C4-2B (cell line): ENCODE data around the gene TCF4.

Experiments used
- H3K27ac ChIP-seq: fragments of 450-650 bp; 2 replicates; pipeline ENCODE4 v1.5.1; 2017
- CTCF ChIP-seq: fragments of 450-650 bp; conservative IDR thresholded peaks from 2 replicates; pipeline ENCODE4 v1.5.1; 2017; ENCODE audit warnings: mild to moderate bottlenecking
- ZFX ChIP-seq: fragments of 450-650 bp; IDR thresholded peaks from 2 replicates; pipeline ENCODE4 v1.6.1; 2017

The TCF4 gene

GRCh38 chr18:55300936-55301531 lies 287.0 kb downstream of the TCF4 start:
- no peak for TF ChIP-seq ZFX
- no peak for TF ChIP-seq CTCF
- H3K27ac ChIP-seq: no peak overlapping the region

- TF ChIP-seq ZFX (no peak), CTCF (no peak)
- no peak overlapping the region for H3K27ac ChIP-seq
These were observed 287.5 kb downstream of the TCF4 start for GRCh38 chr18:55300421-55300935.

GRCh38 chr18:55296778-55297177 lies 291.2 kb downstream of the TCF4 start:
- TF ChIP-seq ZFX (no peak), CTCF (no peak)

GRCh38 chr18:55296115-55296514 lies 291.9 kb downstream of the TCF4 start:
- TF ChIP-seq CTCF (no peak), ZFX (no peak)
- H3K27ac ChIP-seq: no peak overlapping the region

More at GRCh38 chr18:55296778-55297177, 291.2 kb downstream of the TCF4 start:
- no peak overlapping the region for H3K27ac ChIP-seq

- no peak for TF ChIP-seq ZFX
- TF ChIP-seq CTCF: no peak
- H3K27ac ChIP-seq: no peak overlapping the region
These were observed 297.1 kb downstream of the TCF4 start for GRCh38 chr18:55290898-55291297.

- TF ChIP-seq ZFX: no peak
- TF ChIP-seq CTCF: no peak
These were observed 298.2 kb downstream of the TCF4 start for GRCh38 chr18:55289775-55290174.

GRCh38 chr18:55289048-55289447 lies 298.9 kb downstream of the TCF4 start:
- H3K27ac ChIP-seq: no peak overlapping the region

More at GRCh38 chr18:55289775-55290174, 298.2 kb downstream of the TCF4 start:
- H3K27ac ChIP-seq: no peak overlapping the region

More at GRCh38 chr18:55289048-55289447, 298.9 kb downstream of the TCF4 start:
- no peak for TF ChIP-seq ZFX
- no peak for TF ChIP-seq CTCF
